Endometrial microvascular endothelial cells (primary cell): Measurements from ENCODE around the gene KANK3. TPM values are rescaled to one million over a fixed set of nuclear protein-coding genes. Genes with fewer than 3 reads are reported as not detected.
"Not testable (repeated sequence)": the region's sequence is repeated elsewhere in the genome, so short reads cannot be mapped to it uniquely, and the experiment has no call there.

Source experiments
- in situ Hi-C: cut with HindIII; loops from 2 replicates; pipeline ENCODE4 v1.10.0; 2017; ENCODE audit warnings: low sequenced_read_pairs, low pct_unique_long_range_greater_than_20kb; ENCODE audit errors: inconsistent ontology term
- total RNA-seq: library from RNA; depleted of rRNA; stranded (reverse); fragments of >200 nt; gene quantifications from one replicate; pipeline ENCODE4 v1.2.3, GENCODE V29; 2015; ENCODE audit errors: inconsistent ontology term

The KANK3 gene
- total RNA-seq, 1 donor from 2014 or later, result 22.7 TPM

GRCh38 chr19:8349629-8350372 lies 6.7 kb upstream of the KANK3 start:
- in situ Hi-C loops, result not testable (repeated sequence)

GRCh38 chr19:8343483-8343844 lies 402 bp upstream of the KANK3 start:
- in situ Hi-C loops, result no loop called here

GRCh38 chr19:8342316-8342683 lies 762 bp downstream of the KANK3 start:
- in situ Hi-C loops, result no loop called here

- in situ Hi-C loops, result not testable (repeated sequence)
Measured at GRCh38 chr19:8341504-8341903, 1.6 kb downstream of the KANK3 start.

- in situ Hi-C loops, result no loop called here
Measured at GRCh38 chr19:8340341-8341096, 2.5 kb downstream of the KANK3 start.

- in situ Hi-C loops, result no loop called here
Measured at GRCh38 chr19:8338835-8339234, 4.2 kb downstream of the KANK3 start.

- in situ Hi-C loops, result no loop called here
Measured at GRCh38 chr19:8337728-8338127, 5.3 kb downstream of the KANK3 start.

- in situ Hi-C loops, result no loop called here
Measured at GRCh38 chr19:8336660-8337059, 6.4 kb downstream of the KANK3 start.

GRCh38 chr19:8336072-8336569 lies 6.9 kb downstream of the KANK3 start:
- in situ Hi-C loops, result no loop called here

- in situ Hi-C loops, result no loop called here
Measured at GRCh38 chr19:8335343-8336071, 7.6 kb downstream of the KANK3 start.

- in situ Hi-C loops, result no loop called here
Measured at GRCh38 chr19:8334458-8335342, 8.4 kb downstream of the KANK3 start.

- in situ Hi-C loops, result no loop called here
Measured at GRCh38 chr19:8333767-8334457, 9.2 kb downstream of the KANK3 start.

- in situ Hi-C loops, result no loop called here
Measured at GRCh38 chr19:8332976-8333766, 9.9 kb downstream of the KANK3 start.

GRCh38 chr19:8331263-8331845 lies 11.7 kb downstream of the KANK3 start:
- in situ Hi-C loops, result no loop called here

GRCh38 chr19:8329996-8330395 lies 13.1 kb downstream of the KANK3 start:
- in situ Hi-C loops, result no loop called here

- in situ Hi-C loops, result no loop called here
Measured at GRCh38 chr19:8325454-8325853, 17.6 kb downstream of the KANK3 start.
